Measurements from ENCODE around the gene KLHL29. TPM values are rescaled to one million over a fixed set of nuclear protein-coding genes. Genes with fewer than 3 reads are reported as not detected.

Gene KLHL29
- total RNA-seq, 2 experiments from 2014 or later, result 2.5 to 2.7 TPM

DNA sequence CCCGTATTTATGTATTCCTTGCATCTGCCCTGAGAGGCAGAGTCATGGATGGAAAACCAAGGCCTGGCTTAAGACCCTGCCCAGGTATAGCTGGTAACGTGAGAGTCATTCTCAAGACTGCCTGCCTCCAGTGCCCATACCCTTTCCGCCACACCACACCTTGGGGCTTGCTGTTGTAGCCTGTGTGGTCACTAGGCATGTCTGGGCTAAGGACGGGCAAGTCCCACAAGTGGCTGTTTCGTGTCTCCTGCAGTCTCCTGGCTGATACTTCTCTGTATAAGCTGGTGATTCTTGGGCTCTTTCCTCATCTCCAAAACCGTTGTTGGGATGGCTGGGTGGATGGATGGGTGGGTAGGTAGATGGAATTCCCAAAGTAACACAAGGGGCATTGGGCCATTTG is 269.8 kb downstream of the KLHL29 start:
- DNase-seq (no peak), ATAC-seq (ENCODE audit: poor library complexity) (no peak)
- no peak overlapping the region for H3K4me3 ChIP-seq (ENCODE audit: low read length)
- no peaks in the 10 kb centered on the region for H3K36me3 ChIP-seq (ENCODE audit: insufficient read depth, low read length)
- ChIA-PET CTCF (no interaction called here), POLR2A (no interaction called here)
- H3K9me3 ChIP-seq (ENCODE audit: control insufficient read depth in 1 of 2, insufficient read depth in 1 of 2, low read length in 2 of 2), result peaks cover 0 to 4% of the 10 kb centered on the region in 2 experiments
- H3K9me3 Mint-ChIP-seq, result no peaks in the 10 kb centered on the region
- no peaks in the 10 kb centered on the region for H3K4me1 Mint-ChIP-seq (ENCODE audit: low read depth)
- peaks cover under 1% of the 10 kb centered on the region for H3K27me3 Mint-ChIP-seq
- H3K27ac Mint-ChIP-seq, result no peak overlapping the region
- no peaks in the 10 kb centered on the region for H3K36me3 Mint-ChIP-seq (ENCODE audit: low read depth)
- intact Hi-C loops (cut with DNase I, micrococcal nuclease), result no loop called here
- no peak overlapping the region for H3K27ac ChIP-seq (ENCODE audit: low read depth in 1 of 2, low read length in 2 of 2)
- H3K4me1 ChIP-seq (ENCODE audit: insufficient read depth, low read length), result no peaks in the 10 kb centered on the region
- H3K4me3 Mint-ChIP-seq, result no peak overlapping the region
- TF ChIP-seq, protein P1, sequence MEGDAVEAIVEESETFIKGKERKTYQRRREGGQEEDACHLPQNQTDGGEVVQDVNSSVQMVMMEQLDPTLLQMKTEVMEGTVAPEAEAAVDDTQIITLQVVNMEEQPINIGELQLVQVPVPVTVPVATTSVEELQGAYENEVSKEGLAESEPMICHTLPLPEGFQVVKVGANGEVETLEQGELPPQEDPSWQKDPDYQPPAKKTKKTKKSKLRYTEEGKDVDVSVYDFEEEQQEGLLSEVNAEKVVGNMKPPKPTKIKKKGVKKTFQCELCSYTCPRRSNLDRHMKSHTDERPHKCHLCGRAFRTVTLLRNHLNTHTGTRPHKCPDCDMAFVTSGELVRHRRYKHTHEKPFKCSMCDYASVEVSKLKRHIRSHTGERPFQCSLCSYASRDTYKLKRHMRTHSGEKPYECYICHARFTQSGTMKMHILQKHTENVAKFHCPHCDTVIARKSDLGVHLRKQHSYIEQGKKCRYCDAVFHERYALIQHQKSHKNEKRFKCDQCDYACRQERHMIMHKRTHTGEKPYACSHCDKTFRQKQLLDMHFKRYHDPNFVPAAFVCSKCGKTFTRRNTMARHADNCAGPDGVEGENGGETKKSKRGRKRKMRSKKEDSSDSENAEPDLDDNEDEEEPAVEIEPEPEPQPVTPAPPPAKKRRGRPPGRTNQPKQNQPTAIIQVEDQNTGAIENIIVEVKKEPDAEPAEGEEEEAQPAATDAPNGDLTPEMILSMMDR (IDR thresholded peaks at IDR 0.05), result no peak
- H3K27me3 ChIP-seq (ENCODE audit: control insufficient read depth in 1 of 2, insufficient read depth in 2 of 2, low read length in 2 of 2), result no peaks in the 10 kb centered on the region

DNA sequence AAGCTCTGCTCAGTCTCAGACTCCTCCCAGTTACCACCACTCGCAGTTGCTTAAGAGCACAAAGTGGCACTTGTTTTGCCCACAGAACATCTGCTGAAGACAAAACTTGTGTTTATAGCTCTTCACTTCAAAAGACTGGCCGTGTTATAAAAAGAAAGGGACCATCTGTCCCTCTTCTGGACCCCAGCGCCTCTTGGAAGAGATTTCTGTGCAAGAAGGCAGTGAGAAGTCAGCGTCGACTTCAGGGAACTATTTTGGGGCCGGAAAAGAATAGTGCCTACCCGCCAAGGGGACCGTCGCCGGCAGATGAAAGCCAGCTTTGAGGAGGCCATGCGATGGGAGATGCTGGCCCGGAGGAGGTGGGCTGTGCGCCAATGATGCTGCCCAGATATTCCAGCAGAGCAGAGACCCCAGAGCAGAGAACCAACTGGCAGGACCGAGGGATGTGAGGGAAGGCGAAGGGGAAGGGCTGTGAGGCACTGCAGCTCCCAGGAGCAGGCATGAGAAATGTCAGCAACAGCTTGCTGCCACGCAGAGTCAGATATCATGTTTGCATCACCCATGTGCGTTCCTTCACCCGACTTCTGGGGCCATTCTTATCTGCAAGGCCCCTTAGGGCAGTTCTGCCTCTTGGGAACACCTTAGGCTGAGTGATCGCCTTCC is 271.1 kb downstream of the KLHL29 start:
- Mint-ChIP-seq H3K27me3 (peaks cover 3% of the 10 kb centered on the region), H3K4me1 (ENCODE audit: low read depth) (no peaks in the 10 kb centered on the region)
- CTCF ChIA-PET, result no interaction called here

DNA sequence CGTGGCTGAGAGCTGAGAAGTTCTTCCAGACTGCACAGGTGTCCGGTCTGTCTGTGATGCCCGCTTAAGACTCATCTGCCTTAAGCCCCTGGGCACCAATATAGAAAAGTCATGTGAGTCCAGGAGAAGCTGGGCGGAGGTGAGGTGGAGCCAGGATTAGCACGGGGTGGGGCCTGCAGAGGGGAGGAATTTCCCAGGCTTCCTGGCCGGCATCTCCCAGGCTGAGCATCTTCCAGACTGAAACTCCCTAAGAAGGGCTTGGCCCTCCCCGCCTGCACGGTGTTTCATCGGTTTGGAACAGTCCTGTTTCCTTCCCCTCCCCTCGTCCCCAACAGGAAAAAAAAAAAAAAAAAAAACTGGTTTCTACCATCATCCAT is 271.6 kb downstream of the KLHL29 start:
- POLR2A ChIA-PET, result no interaction called here
- TF ChIP-seq, protein P1 (IDR thresholded peaks at IDR 0.05), result no peak
- Histone ChIP-seq H3K4me1 (ENCODE audit: insufficient read depth, low read length) (no peaks in the 10 kb centered on the region), H3K27me3 (ENCODE audit: control insufficient read depth in 1 of 2, insufficient read depth in 2 of 2, low read length in 2 of 2) (peaks cover 0 to 3% of the 10 kb centered on the region in 2 experiments), H3K4me3 (ENCODE audit: low read length) (no peak overlapping the region), H3K27ac (ENCODE audit: low read depth in 1 of 2, low read length in 2 of 2) (no peak overlapping the region), H3K36me3 (ENCODE audit: insufficient read depth, low read length) (no peaks in the 10 kb centered on the region), H3K9me3 (ENCODE audit: control insufficient read depth in 1 of 2, insufficient read depth in 1 of 2, low read length in 2 of 2) (peaks cover 0 to 4% of the 10 kb centered on the region in 2 experiments)
- no peaks in the 10 kb centered on the region for H3K36me3 Mint-ChIP-seq (ENCODE audit: low read depth)
- H3K27me3 Mint-ChIP-seq, result peaks cover 3% of the 10 kb centered on the region
- CTCF ChIA-PET, result no interaction called here
- H3K9me3 Mint-ChIP-seq, result no peaks in the 10 kb centered on the region
- H3K4me3 Mint-ChIP-seq, result no peak overlapping the region
- intact Hi-C loops (cut with DNase I, micrococcal nuclease), result no loop called here
- ATAC-seq (ENCODE audit: poor library complexity) (no peak), DNase-seq (no peak)
- no peaks in the 10 kb centered on the region for H3K4me1 Mint-ChIP-seq (ENCODE audit: low read depth)
- H3K27ac Mint-ChIP-seq, result no peak overlapping the region

More for the DNA sequence above, 271.1 kb downstream of the KLHL29 start:
- no peaks in the 10 kb centered on the region for H3K27me3 ChIP-seq (ENCODE audit: control insufficient read depth in 1 of 2, insufficient read depth in 2 of 2, low read length in 2 of 2)
- Mint-ChIP-seq H3K4me3 (no peak overlapping the region), H3K27ac (no peak overlapping the region), H3K9me3 (no peaks in the 10 kb centered on the region), H3K36me3 (ENCODE audit: low read depth) (no peaks in the 10 kb centered on the region)
- no peak overlapping the region for H3K4me3 ChIP-seq (ENCODE audit: low read length)
- peaks cover 0 to 4% of the 10 kb centered on the region in 2 experiments for H3K9me3 ChIP-seq (ENCODE audit: control insufficient read depth in 1 of 2, insufficient read depth in 1 of 2, low read length in 2 of 2)
- no peaks in the 10 kb centered on the region for H3K4me1 ChIP-seq (ENCODE audit: insufficient read depth, low read length)
- TF ChIP-seq, protein P1 (IDR thresholded peaks at IDR 0.05), result no peak
- no peak overlapping the region for H3K27ac ChIP-seq (ENCODE audit: low read depth in 1 of 2, low read length in 2 of 2)
- intact Hi-C loops (cut with DNase I, micrococcal nuclease), result no loop called here
- POLR2A ChIA-PET, result no interaction called here
- no peaks in the 10 kb centered on the region for H3K36me3 ChIP-seq (ENCODE audit: insufficient read depth, low read length)
- no peak for DNase-seq
- no peak for ATAC-seq (ENCODE audit: poor library complexity)
